ENCODE measurements around the gene KLHL18.

GRCh38 chr3:47384425-47384824 lies 101.7 kb downstream of the KLHL18 start:
- TF ChIP-seq POLR2A (IDR thresholded peaks at IDR 0.05; ENCODE audit: low read depth), result no peak
- no peak for TF ChIP-seq CTCF (IDR thresholded peaks at IDR 0.05)
- no peak for TF ChIP-seq POLR2AphosphoS5 (IDR thresholded peaks at IDR 0.05)

All from esophagus muscularis mucosa (tissue), 3 donors.